Measurements from ENCODE around the gene UTP4. TPM values are rescaled to one million over a fixed set of nuclear protein-coding genes. Genes with fewer than 3 reads are reported as not detected.

Gene UTP4
- total and polyA plus RNA-seq, 2 donors = 18.5 to 19.4 TPM

DNA sequence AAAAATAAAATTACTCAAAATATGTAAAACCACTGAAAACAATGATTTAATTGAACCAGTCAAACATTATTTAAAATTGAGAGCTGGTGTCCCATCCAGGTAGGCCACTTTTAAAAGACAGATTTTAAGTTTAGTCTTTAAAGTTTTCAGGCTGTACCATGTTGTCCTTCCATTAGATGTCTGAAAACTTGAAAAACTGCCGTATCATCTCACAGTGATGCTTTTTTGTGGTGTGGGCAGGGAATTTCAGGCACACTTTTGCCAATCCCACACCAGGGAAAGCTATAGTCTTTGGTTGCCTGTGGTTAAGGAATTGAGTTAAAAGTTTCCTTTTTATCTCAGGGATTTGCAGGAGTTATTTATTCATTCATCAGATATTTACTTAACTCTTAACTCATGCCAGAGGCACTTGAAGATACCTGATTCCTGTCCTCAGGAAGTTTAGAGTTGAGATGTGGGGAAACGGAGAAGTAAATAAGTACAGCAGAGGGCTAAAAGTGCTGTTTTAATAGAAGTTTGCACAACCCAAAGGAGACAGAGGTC is 57.7 kb downstream of the UTP4 start:
- Histone ChIP-seq H3K27me3 (ENCODE audit: control insufficient read depth in 2 of 2, insufficient read depth in 1 of 2, low read length in 1 of 2) (no peaks in the 10 kb centered on the region), H3K27ac (ENCODE audit: low read depth in 1 of 2, low read length in 1 of 2) (peak overlapping the region in 1 of 2 donors; percentile 5), H3K9me3 (ENCODE audit: control insufficient read depth in 2 of 2, insufficient read depth in 1 of 2, low read length in 1 of 2) (no peaks in the 10 kb centered on the region), H3K4me3 (ENCODE audit: low read length in 2 of 2) (no peak overlapping the region), H3K36me3 (ENCODE audit: control insufficient read depth in 2 of 2, insufficient read depth in 2 of 2, low read length in 1 of 2) (no peaks in the 10 kb centered on the region), H3K4me1 (ENCODE audit: control insufficient read depth in 2 of 2, insufficient read depth in 2 of 2, low read length in 2 of 2) (peaks cover 20 to 22% of the 10 kb centered on the region in 2 donors)
- 91% methylated on average over 2 of the region's 2 CpGs for WGBS
- no peak for DNase-seq (ENCODE audit: low read depth in 6 of 9, low spot score in 9 of 9)

DNA sequence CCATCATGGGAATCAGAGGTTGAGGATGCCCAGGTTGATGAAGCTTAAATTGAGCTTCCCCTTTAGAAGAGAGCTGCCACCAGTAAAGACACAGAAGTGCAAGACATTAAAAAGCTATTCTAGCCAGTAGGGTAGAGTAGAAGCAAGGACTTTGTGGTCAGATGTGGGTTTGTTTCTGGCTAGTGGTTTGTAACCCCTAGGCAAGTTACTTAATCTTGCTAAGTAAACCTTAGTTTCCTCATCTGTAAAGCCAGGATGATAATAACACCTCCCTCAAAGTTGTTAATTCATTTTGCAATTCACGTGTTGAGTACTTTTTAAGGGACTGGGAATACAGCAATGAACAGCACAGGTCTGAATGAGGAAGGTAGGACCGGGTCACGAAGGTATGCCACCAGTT is 58.1 kb downstream of the UTP4 start:
- H3K36me3 ChIP-seq (ENCODE audit: control insufficient read depth in 2 of 2, insufficient read depth in 2 of 2, low read length in 1 of 2) = no peaks in the 10 kb centered on the region
- no peaks in the 10 kb centered on the region for H3K27me3 ChIP-seq (ENCODE audit: control insufficient read depth in 2 of 2, insufficient read depth in 1 of 2, low read length in 1 of 2)
- no peaks in the 10 kb centered on the region for H3K9me3 ChIP-seq (ENCODE audit: control insufficient read depth in 2 of 2, insufficient read depth in 1 of 2, low read length in 1 of 2)
- no peak for DNase-seq (ENCODE audit: low read depth in 6 of 9, low spot score in 9 of 9)
- H3K4me3 ChIP-seq (ENCODE audit: low read length in 2 of 2) = no peak overlapping the region
- 88% methylated on average over 3 of the region's 3 CpGs for WGBS
- H3K4me1 ChIP-seq (ENCODE audit: control insufficient read depth in 2 of 2, insufficient read depth in 2 of 2, low read length in 2 of 2) = peaks cover 20 to 21% of the 10 kb centered on the region in 2 donors
- peak overlapping the region in 1 of 2 donors; percentile 5 for H3K27ac ChIP-seq (ENCODE audit: low read depth in 1 of 2, low read length in 1 of 2)

DNA sequence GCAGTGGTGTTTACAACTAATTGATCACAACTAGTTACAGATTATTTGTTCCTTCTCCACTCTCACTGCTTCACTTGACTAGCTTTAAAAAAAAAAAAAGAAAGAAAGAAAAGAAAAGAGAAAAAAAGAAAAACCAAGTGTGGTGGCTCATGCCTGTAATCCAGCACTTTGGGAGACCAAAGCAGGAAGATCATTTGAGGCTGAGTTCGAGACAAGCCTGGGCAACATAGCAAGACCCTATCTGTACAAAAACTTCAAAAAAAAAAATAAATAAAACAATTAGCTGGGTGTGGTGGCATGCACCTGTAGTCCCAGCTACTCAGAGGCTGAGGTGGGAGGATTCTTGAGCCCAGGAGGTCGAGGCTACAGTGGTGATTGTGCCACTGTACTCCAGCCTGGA is 58.7 kb downstream of the UTP4 start:
- Histone ChIP-seq H3K4me1 (ENCODE audit: control insufficient read depth in 2 of 2, insufficient read depth in 2 of 2, low read length in 2 of 2) (peaks cover 16 to 17% of the 10 kb centered on the region in 2 donors), H3K4me3 (ENCODE audit: low read length in 2 of 2) (no peak overlapping the region), H3K36me3 (ENCODE audit: control insufficient read depth in 2 of 2, insufficient read depth in 2 of 2, low read length in 1 of 2) (no peaks in the 10 kb centered on the region), H3K27ac (ENCODE audit: low read depth in 1 of 2, low read length in 1 of 2) (no peak overlapping the region), H3K9me3 (ENCODE audit: control insufficient read depth in 2 of 2, insufficient read depth in 1 of 2, low read length in 1 of 2) (no peaks in the 10 kb centered on the region), H3K27me3 (ENCODE audit: control insufficient read depth in 2 of 2, insufficient read depth in 1 of 2, low read length in 1 of 2) (no peaks in the 10 kb centered on the region)
- no peak for DNase-seq (ENCODE audit: low read depth in 6 of 9, low spot score in 9 of 9)
- WGBS = 96% methylated on average over 2 of the region's 2 CpGs

DNA sequence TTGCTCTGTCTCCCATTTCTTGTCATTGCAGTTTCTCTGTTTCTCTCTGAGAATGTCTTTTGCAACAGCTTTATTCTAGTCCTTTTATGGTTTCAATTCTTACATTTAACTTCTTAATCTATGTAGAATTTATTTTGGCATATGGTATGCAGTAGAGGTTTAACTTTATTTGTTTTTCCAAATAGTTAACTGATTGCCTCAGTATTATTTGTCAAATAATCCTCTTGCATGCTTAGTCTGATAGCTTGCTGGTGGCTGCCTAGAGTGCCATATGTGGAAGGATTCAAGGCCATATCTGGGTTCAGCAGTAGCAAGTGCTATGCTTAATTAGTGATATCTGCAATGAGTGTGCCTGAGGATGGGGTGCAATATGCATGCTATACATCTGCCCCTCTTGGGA is 61.4 kb downstream of the UTP4 start:
- Histone ChIP-seq H3K4me1 (ENCODE audit: control insufficient read depth in 2 of 2, insufficient read depth in 2 of 2, low read length in 2 of 2) (peaks cover 6% of the 10 kb centered on the region in 2 donors), H3K4me3 (ENCODE audit: low read length in 2 of 2) (no peak overlapping the region), H3K36me3 (ENCODE audit: control insufficient read depth in 2 of 2, insufficient read depth in 2 of 2, low read length in 1 of 2) (no peaks in the 10 kb centered on the region), H3K27me3 (ENCODE audit: control insufficient read depth in 2 of 2, insufficient read depth in 1 of 2, low read length in 1 of 2) (no peaks in the 10 kb centered on the region), H3K27ac (ENCODE audit: low read depth in 1 of 2, low read length in 1 of 2) (no peak overlapping the region), H3K9me3 (ENCODE audit: control insufficient read depth in 2 of 2, insufficient read depth in 1 of 2, low read length in 1 of 2) (no peaks in the 10 kb centered on the region)
- DNase-seq (ENCODE audit: low read depth in 6 of 9, low spot score in 9 of 9) = no peak

DNA sequence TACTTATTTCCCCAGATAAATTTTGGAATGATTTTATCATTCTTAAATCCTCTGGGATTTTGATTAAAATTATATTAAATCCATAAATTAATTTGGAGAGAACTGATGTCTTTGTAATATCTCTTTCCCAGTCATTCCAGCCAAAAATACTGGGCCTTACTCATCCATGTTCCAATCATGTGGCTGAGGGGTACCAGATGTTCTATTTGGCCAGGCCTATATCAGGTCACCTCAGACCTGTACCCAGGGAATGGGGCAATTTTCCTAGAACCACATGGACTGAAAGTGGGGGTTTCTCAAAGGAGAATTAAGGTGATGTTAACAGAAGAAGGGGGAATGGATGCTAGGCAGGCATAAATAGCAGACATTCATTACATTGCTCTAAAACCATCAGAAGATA is 62.0 kb downstream of the UTP4 start:
- Histone ChIP-seq H3K4me1 (ENCODE audit: control insufficient read depth in 2 of 2, insufficient read depth in 2 of 2, low read length in 2 of 2) (peaks cover 5% of the 10 kb centered on the region in 2 donors), H3K27me3 (ENCODE audit: control insufficient read depth in 2 of 2, insufficient read depth in 1 of 2, low read length in 1 of 2) (no peaks in the 10 kb centered on the region), H3K9me3 (ENCODE audit: control insufficient read depth in 2 of 2, insufficient read depth in 1 of 2, low read length in 1 of 2) (no peaks in the 10 kb centered on the region), H3K36me3 (ENCODE audit: control insufficient read depth in 2 of 2, insufficient read depth in 2 of 2, low read length in 1 of 2) (no peaks in the 10 kb centered on the region), H3K27ac (ENCODE audit: low read depth in 1 of 2, low read length in 1 of 2) (no peak overlapping the region), H3K4me3 (ENCODE audit: low read length in 2 of 2) (no peak overlapping the region)
- no peak for DNase-seq (ENCODE audit: low read depth in 6 of 9, low spot score in 9 of 9)

DNA sequence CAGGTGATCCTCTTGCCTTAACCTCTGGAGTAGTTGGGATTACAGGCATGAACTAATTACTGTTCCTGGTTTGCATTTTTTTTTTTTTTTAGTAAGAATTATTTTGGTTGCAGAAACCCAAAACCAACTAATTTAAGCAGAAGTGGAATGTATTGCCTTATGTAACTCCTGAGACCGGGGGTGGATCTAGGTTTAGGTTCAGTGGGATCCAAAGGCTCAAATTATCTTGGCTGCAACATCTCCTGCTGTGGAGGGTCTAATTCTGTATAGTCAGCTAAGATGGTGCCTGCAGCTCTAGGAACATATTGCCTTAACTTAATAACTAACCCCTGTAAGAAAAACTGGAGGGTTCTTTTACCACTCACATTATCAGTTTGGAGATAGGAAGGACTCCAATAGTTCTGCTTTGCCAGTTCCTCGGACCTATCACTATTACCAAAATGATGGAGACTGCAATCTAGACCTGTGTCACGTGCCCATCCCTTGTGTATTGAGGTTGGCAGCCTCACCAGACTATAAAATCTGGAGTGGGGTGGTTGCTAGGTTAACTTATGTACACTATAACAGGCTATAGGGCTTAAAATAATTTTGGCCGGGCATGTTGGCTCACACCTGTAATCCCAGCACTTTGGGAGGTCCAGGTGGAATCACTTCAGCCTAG is 63.0 kb downstream of the UTP4 start:
- Histone ChIP-seq H3K4me3 (ENCODE audit: low read length in 2 of 2) (no peak overlapping the region), H3K27ac (ENCODE audit: low read depth in 1 of 2, low read length in 1 of 2) (no peak overlapping the region), H3K36me3 (ENCODE audit: control insufficient read depth in 2 of 2, insufficient read depth in 2 of 2, low read length in 1 of 2) (no peaks in the 10 kb centered on the region), H3K27me3 (ENCODE audit: control insufficient read depth in 2 of 2, insufficient read depth in 1 of 2, low read length in 1 of 2) (no peaks in the 10 kb centered on the region), H3K4me1 (ENCODE audit: control insufficient read depth in 2 of 2, insufficient read depth in 2 of 2, low read length in 2 of 2) (peaks cover under 1 to 3% of the 10 kb centered on the region in 2 donors), H3K9me3 (ENCODE audit: control insufficient read depth in 2 of 2, insufficient read depth in 1 of 2, low read length in 1 of 2) (no peaks in the 10 kb centered on the region)
- no peak for DNase-seq (ENCODE audit: low read depth in 6 of 9, low spot score in 9 of 9)
- 95% methylated on average over 4 of the region's 4 CpGs for WGBS

DNA sequence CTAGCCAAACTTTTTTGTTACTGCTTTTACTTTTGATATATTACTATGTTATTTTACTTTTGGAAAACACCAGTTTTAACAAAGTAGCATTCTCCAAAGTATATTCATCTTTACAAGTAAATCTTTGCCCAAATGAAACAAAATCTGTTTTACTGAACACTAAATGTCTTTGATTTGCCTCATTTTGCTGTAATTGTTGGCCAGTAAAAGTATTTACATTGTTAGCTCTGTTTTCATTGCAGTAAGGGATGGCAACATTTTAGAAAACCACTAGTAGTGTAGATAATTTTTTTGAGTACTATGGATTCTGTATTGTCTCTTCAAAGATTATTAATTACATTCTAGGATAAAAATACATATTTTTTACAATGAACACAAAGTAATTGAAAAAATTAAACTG is 65.1 kb downstream of the UTP4 start:
- no peak for DNase-seq (ENCODE audit: low read depth in 6 of 9, low spot score in 9 of 9)
- no peak overlapping the region for H3K27ac ChIP-seq (ENCODE audit: low read depth in 1 of 2, low read length in 1 of 2)
- no peaks in the 10 kb centered on the region for H3K4me1 ChIP-seq (ENCODE audit: control insufficient read depth in 2 of 2, insufficient read depth in 2 of 2, low read length in 2 of 2)
- H3K4me3 ChIP-seq (ENCODE audit: low read length in 2 of 2) = no peak overlapping the region
- no peaks in the 10 kb centered on the region for H3K9me3 ChIP-seq (ENCODE audit: control insufficient read depth in 2 of 2, insufficient read depth in 1 of 2, low read length in 1 of 2)
- no peaks in the 10 kb centered on the region for H3K36me3 ChIP-seq (ENCODE audit: control insufficient read depth in 2 of 2, insufficient read depth in 2 of 2, low read length in 1 of 2)
- no peaks in the 10 kb centered on the region for H3K27me3 ChIP-seq (ENCODE audit: control insufficient read depth in 2 of 2, insufficient read depth in 1 of 2, low read length in 1 of 2)

DNA sequence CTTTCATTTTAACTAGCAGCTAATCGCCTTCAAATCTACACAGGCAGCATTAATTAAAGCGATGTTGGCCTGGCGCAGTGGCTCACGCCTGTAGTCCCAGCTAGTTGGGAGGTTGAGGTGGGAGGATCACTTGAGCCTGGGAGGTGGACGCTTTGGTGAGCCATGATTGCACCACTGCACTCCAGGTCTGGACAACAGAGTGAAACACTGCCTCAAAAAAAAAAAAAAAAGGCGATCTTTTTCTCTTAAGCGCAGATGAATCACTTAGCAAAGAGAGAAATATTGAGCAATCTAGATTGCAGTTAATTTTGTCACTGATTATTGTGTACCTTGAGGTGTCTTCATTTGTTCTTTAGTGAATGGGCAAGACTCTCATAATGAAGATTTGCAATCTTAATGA is 66.9 kb downstream of the UTP4 start:
- 91% methylated on average over 7 of the region's 7 CpGs for WGBS
- Histone ChIP-seq H3K9me3 (ENCODE audit: control insufficient read depth in 2 of 2, insufficient read depth in 1 of 2, low read length in 1 of 2) (no peaks in the 10 kb centered on the region), H3K27me3 (ENCODE audit: control insufficient read depth in 2 of 2, insufficient read depth in 1 of 2, low read length in 1 of 2) (no peaks in the 10 kb centered on the region), H3K27ac (ENCODE audit: low read depth in 1 of 2, low read length in 1 of 2) (no peak overlapping the region), H3K36me3 (ENCODE audit: control insufficient read depth in 2 of 2, insufficient read depth in 2 of 2, low read length in 1 of 2) (no peaks in the 10 kb centered on the region), H3K4me3 (ENCODE audit: low read length in 2 of 2) (no peak overlapping the region), H3K4me1 (ENCODE audit: control insufficient read depth in 2 of 2, insufficient read depth in 2 of 2, low read length in 2 of 2) (no peaks in the 10 kb centered on the region)
- DNase-seq (ENCODE audit: low read depth in 6 of 9, low spot score in 9 of 9) = no peak

DNA sequence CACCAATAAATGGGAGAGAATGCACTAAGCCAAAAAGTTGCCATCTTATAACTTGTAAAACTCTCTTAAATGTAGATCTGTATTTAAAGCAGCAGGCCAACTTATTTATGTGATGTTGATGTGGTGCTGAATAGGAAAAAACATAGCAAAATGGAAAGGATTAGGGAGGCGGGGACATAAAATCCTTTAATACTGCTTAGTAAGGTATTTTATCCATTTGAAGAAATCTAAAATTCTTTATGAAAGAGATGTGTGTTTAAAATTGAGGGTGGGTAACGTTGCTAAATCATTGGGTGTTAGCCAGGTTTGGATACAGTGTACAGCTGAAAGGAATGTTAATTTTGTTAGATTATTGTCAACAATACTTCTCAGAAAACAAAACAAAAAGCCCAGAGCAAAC is 68.8 kb downstream of the UTP4 start:
- no peaks in the 10 kb centered on the region for H3K9me3 ChIP-seq (ENCODE audit: control insufficient read depth in 2 of 2, insufficient read depth in 1 of 2, low read length in 1 of 2)
- H3K4me3 ChIP-seq (ENCODE audit: low read length in 2 of 2) = no peak overlapping the region
- no peaks in the 10 kb centered on the region for H3K27me3 ChIP-seq (ENCODE audit: control insufficient read depth in 2 of 2, insufficient read depth in 1 of 2, low read length in 1 of 2)
- H3K36me3 ChIP-seq (ENCODE audit: control insufficient read depth in 2 of 2, insufficient read depth in 2 of 2, low read length in 1 of 2) = no peaks in the 10 kb centered on the region
- no peak for DNase-seq (ENCODE audit: low read depth in 6 of 9, low spot score in 9 of 9)
- no peak overlapping the region for H3K27ac ChIP-seq (ENCODE audit: low read depth in 1 of 2, low read length in 1 of 2)
- WGBS = 72% methylated on average over 2 of the region's 2 CpGs
- H3K4me1 ChIP-seq (ENCODE audit: control insufficient read depth in 2 of 2, insufficient read depth in 2 of 2, low read length in 2 of 2) = no peaks in the 10 kb centered on the region

Measured in thymus (tissue), 11 donors.